Activated T-cell treated with anti-CD3 and anti-CD28 coated beads for 48 hours (primary cell): Measurements from ENCODE around the gene UBXN7.
"Not testable (repeated sequence)": the region's sequence is repeated elsewhere in the genome, so short reads cannot be mapped to it uniquely, and the experiment has no call there.

ENCODE experiments used
- DNase-seq: peaks from one replicate; pipeline ENCODE4 v3.0.0-alpha.2; 2020; ENCODE audit warnings: low read depth

UBXN7 gene

GRCh38 chr3:196418601-196419000, 13.6 kb downstream of the UBXN7 start:
- no peak for DNase-seq

- no peak for DNase-seq
Observed at GRCh38 chr3:196414469-196414868, 17.8 kb downstream of the UBXN7 start.

GRCh38 chr3:196412704-196413103, 19.5 kb downstream of the UBXN7 start:
- DNase-seq, result no peak

- no peak for DNase-seq
Observed at GRCh38 chr3:196409409-196409808, 22.8 kb downstream of the UBXN7 start.

- no peak for DNase-seq
Observed at GRCh38 chr3:196408565-196409300, 23.5 kb downstream of the UBXN7 start.

GRCh38 chr3:196406811-196407470, 25.3 kb downstream of the UBXN7 start:
- DNase-seq, result no peak

GRCh38 chr3:196400331-196400730, 31.9 kb downstream of the UBXN7 start:
- DNase-seq, result no peak

- DNase-seq, result no peak
Observed at GRCh38 chr3:196399485-196399945, 32.7 kb downstream of the UBXN7 start.

GRCh38 chr3:196398782-196399181, 33.4 kb downstream of the UBXN7 start:
- no peak for DNase-seq

GRCh38 chr3:196397941-196398340, 34.3 kb downstream of the UBXN7 start:
- no peak for DNase-seq

GRCh38 chr3:196390116-196390515, 42.1 kb downstream of the UBXN7 start:
- DNase-seq, result no peak

GRCh38 chr3:196388956-196389355, 43.3 kb downstream of the UBXN7 start:
- DNase-seq, result no peak

- DNase-seq, result not testable (repeated sequence)
Observed at GRCh38 chr3:196387941-196388340, 44.3 kb downstream of the UBXN7 start.

- DNase-seq, result not testable (repeated sequence)
Observed at GRCh38 chr3:196386797-196387196, 45.4 kb downstream of the UBXN7 start.

- not testable (repeated sequence) for DNase-seq
Observed at GRCh38 chr3:196386034-196386433, 46.2 kb downstream of the UBXN7 start.

- DNase-seq, result not testable (repeated sequence)
Observed at GRCh38 chr3:196385446-196385845, 46.8 kb downstream of the UBXN7 start.

GRCh38 chr3:196378146-196378841, 53.9 kb downstream of the UBXN7 start:
- DNase-seq, result no peak

GRCh38 chr3:196377321-196377720, 54.9 kb downstream of the UBXN7 start:
- DNase-seq, result no peak

GRCh38 chr3:196365736-196366135, 66.5 kb downstream of the UBXN7 start:
- no peak for DNase-seq

GRCh38 chr3:196360586-196360985, 71.6 kb downstream of the UBXN7 start:
- no peak for DNase-seq

GRCh38 chr3:196358540-196358939, 73.7 kb downstream of the UBXN7 start:
- not testable (repeated sequence) for DNase-seq

GRCh38 chr3:196357905-196358304, 74.3 kb downstream of the UBXN7 start:
- no peak for DNase-seq

- DNase-seq, result no peak
Observed at GRCh38 chr3:196356556-196356955, 75.7 kb downstream of the UBXN7 start.
